Mammary epithelial cell (primary cell): ENCODE measurements around the gene PIAS3.

Experiments
- CTCF ChIP-seq, 2 donors: IDR thresholded peaks in 1 of 2; conservative IDR thresholded peaks in 1 of 2; 2 replicates each; pipeline ENCODE4 v1.5.1; 2011 to 2012; ENCODE audit warnings: inconsistent platforms in 2 of 2, low read length in 2 of 2, mild to moderate bottlenecking in 2 of 2, control low read depth in 1 of 2, low read depth in 1 of 2; ENCODE audit not compliant: insufficient read depth in 1 of 2; ENCODE audit errors: extremely low read depth in 1 of 2
- EZH2 ChIP-seq: IDR thresholded peaks from 2 replicates; pipeline ENCODE4 v1.6.1; 2012; ENCODE audit warnings: low read length, inconsistent platforms, borderline replicate concordance

GRCh38 chr1:145901312-145902021 is 42.6 kb upstream of the PIAS3 start:
- TF ChIP-seq CTCF (conservative IDR thresholded peaks at IDR 0.05 in 1 of 2, IDR thresholded peaks at IDR 0.05 in 1 of 2; ENCODE audit: extremely low read depth in 1 of 2, insufficient read depth in 1 of 2, low read depth in 1 of 2, low read length in 2 of 2), result no peak
- no peak for TF ChIP-seq EZH2
